Karpas-422 (cell line): Measurements from ENCODE around the gene GABPB2. TPM values are rescaled to one million over a fixed set of nuclear protein-coding genes. Genes with fewer than 3 reads are reported as not detected.

Source experiments
- DNase-seq: peaks from one replicate; pipeline ENCODE4 v3.0.0-alpha.2; 2015
- H2AFZ ChIP-seq: fragments of 200-600 bp; sonication (generic); 2 replicates; pipeline ENCODE4 v1.6.1; 2014; ENCODE audit warnings: antibody characterized with exemption, low read length, mixed read lengths
- H3K27ac ChIP-seq: fragments of 200-600 bp; sonication (generic); 2 replicates; pipeline ENCODE4 v1.5.1; 2014; ENCODE audit warnings: mild to moderate bottlenecking, low read length, moderate library complexity
- H3K27me3 ChIP-seq: fragments of 200-600 bp; sonication (generic); 2 replicates; pipeline ENCODE4 v1.6.1; 2014; ENCODE audit warnings: low read length, mixed read lengths
- H3K36me3 ChIP-seq: fragments of 200-600 bp; sonication (generic); 2 replicates; pipeline ENCODE4 v1.6.1; 2014; ENCODE audit warnings: low read length, mixed read lengths; ENCODE audit not compliant: insufficient read depth
- H3K4me1 ChIP-seq: fragments of 200-600 bp; sonication (generic); 2 replicates; pipeline ENCODE4 v1.6.1; 2014; ENCODE audit warnings: mild to moderate bottlenecking, low read length, mixed read lengths
- H3K4me2 ChIP-seq: fragments of 200-600 bp; sonication (generic); 2 replicates; pipeline ENCODE4 v1.6.1; 2014; ENCODE audit warnings: low read length, low read depth, mild to moderate bottlenecking; ENCODE audit not compliant: poor library complexity, severe bottlenecking
- H3K4me3 ChIP-seq: fragments of 200-600 bp; sonication (generic); 2 replicates; pipeline ENCODE4 v1.5.1; 2014; ENCODE audit warnings: mild to moderate bottlenecking, antibody characterized with exemption, low read length, mixed read lengths
- H3K79me2 ChIP-seq: fragments of 200-600 bp; sonication (generic); 2 replicates; pipeline ENCODE4 v1.6.1; 2014; ENCODE audit warnings: mild to moderate bottlenecking, low read length, mixed read lengths
- H3K9ac ChIP-seq: fragments of 200-600 bp; sonication (generic); 2 replicates; pipeline ENCODE4 v1.6.0; 2014; ENCODE audit warnings: low read length
- H3K9me2 ChIP-seq: fragments of 200-600 bp; sonication (generic), shearing (Covaris generic); replicated peaks from 2 replicates; pipeline ENCODE4 v1.6.0; 2014; ENCODE audit warnings: mild to moderate bottlenecking, low read length, moderate library complexity; ENCODE audit not compliant: insufficient read depth
- H3K9me3 ChIP-seq: fragments of 300-700, 200-600 bp; sonication (generic); 2 replicates; pipeline ENCODE4 v1.6.1; 2014; ENCODE audit warnings: low read length, mixed read lengths
- H4K20me1 ChIP-seq: fragments of 200-600 bp; sonication (generic); 2 replicates; pipeline ENCODE4 v1.6.1; 2014; ENCODE audit warnings: mild to moderate bottlenecking, antibody characterized with exemption, low read length, low read depth; ENCODE audit not compliant: insufficient read depth
- total RNA-seq: library from RNA; depleted of rRNA; stranded (reverse); fragments of >200 nt; shearing (Covaris generic); gene quantifications from 2 replicates; pipeline ENCODE4 v1.2.3, GENCODE V29; 2014; ENCODE audit warnings: low replicate concordance

GABPB2 gene
- total RNA-seq, 1 experiment from 2014 or later, result 6.9 TPM

- no peak overlapping the region for H3K9ac ChIP-seq
- no peaks in the 10 kb centered on the region for H3K27me3 ChIP-seq
- no peaks in the 10 kb centered on the region for H3K9me3 ChIP-seq
- H3K79me2 ChIP-seq, result peaks cover 53% of the 10 kb centered on the region
- H3K9me2 ChIP-seq, result no peaks in the 10 kb centered on the region
- H3K4me1 ChIP-seq, result peaks cover 22% of the 10 kb centered on the region
- no peak for DNase-seq
- peaks cover 38% of the 10 kb centered on the region for H3K36me3 ChIP-seq
- no peak overlapping the region for H3K4me2 ChIP-seq
- no peak overlapping the region for H3K4me3 ChIP-seq
- peaks cover 23% of the 10 kb centered on the region for H4K20me1 ChIP-seq
- no peak overlapping the region for H3K27ac ChIP-seq
- H2AFZ ChIP-seq, result no peak overlapping the region
These were observed 15.0 kb upstream of the GABPB2 start for GRCh38 chr1:151055581-151055980.

DNA sequence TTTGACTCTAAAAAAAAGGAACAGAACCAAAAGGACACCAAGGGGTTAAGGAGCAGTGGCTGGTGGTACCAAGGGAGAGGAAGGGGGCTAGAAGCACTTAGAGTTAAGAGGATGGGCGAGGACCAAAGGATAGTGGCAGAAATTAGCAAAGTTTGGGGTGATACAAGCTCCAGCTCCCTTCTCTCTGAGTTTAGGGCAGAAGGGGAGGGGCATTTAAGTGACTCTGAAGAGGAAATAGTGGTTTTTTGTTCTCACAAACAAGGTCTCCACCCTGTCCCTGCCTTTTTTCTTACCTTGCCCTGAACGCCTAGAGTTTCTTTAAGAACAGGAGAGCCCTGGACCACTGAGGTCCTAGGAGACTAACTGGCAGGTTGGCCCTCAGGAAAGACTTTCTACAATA lies 14.4 kb upstream of the GABPB2 start:
- Histone ChIP-seq H3K79me2 (peaks cover 58% of the 10 kb centered on the region), H3K4me1 (peaks cover 26% of the 10 kb centered on the region)
- no peak for DNase-seq

DNA sequence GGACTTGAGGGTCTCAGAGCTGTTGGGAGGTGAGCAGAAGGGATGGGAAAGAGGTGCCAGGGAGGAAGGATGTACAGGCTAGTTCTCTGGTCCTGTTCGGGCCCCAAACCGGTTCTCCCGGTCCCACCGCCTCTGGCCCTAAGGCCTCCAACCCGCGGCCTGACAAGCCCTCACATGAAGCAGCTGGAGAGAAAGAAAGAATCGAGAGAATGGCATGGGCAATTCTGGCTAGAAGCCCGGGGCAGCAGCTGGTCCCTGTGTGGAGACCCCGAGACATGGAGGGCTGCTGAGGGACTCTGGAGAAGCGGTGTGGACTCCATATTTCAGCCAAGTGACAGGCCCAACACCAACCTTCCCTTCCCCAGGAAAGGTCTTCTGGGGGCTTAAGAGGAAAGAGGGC lies 11.9 kb upstream of the GABPB2 start:
- Histone ChIP-seq H3K9me3 (no peaks in the 10 kb centered on the region), H4K20me1 (peaks cover 23% of the 10 kb centered on the region), H2AFZ (no peak overlapping the region), H3K4me3 (peak overlapping the region; percentile 80), H3K79me2 (peaks cover 82% of the 10 kb centered on the region), H3K4me2 (peak overlapping the region; percentile 95), H3K27me3 (no peaks in the 10 kb centered on the region), H3K27ac (peak overlapping the region; percentile 77), H3K4me1 (peaks cover 40% of the 10 kb centered on the region), H3K36me3 (peaks cover 31% of the 10 kb centered on the region; the same call in 1 of the 2 replicates), H3K9me2 (no peaks in the 10 kb centered on the region), H3K9ac (peak overlapping the region; percentile 88)
- peak; percentile 49 for DNase-seq

More for the DNA sequence above, 14.4 kb upstream of the GABPB2 start:
- Histone ChIP-seq H3K9me2 (no peaks in the 10 kb centered on the region), H2AFZ (no peak overlapping the region), H3K4me3 (no peak overlapping the region), H3K36me3 (peaks cover 38% of the 10 kb centered on the region), H3K4me2 (peak overlapping the region; percentile 6), H4K20me1 (peaks cover 23% of the 10 kb centered on the region), H3K9ac (no peak overlapping the region; the same call in 1 of the 2 replicates), H3K9me3 (no peaks in the 10 kb centered on the region), H3K27me3 (no peaks in the 10 kb centered on the region), H3K27ac (no peak overlapping the region)

GRCh38 chr1:151059109-151060006 lies 11.2 kb upstream of the GABPB2 start, which contains the start of gene CDC42SE1:
TSS of gene CDC42SE1 (minus strand) at chr1:151059622. CDS start at chr1:151055730, 3,892 bp downstream.
- no peaks in the 10 kb centered on the region for H3K9me3 ChIP-seq
- H2AFZ ChIP-seq, result peak within 1 kb of the TSS; percentile 52
- peak; percentile 96 for DNase-seq
- H3K9ac ChIP-seq, result peak within 1 kb of the TSS; percentile 88
- peak within 1 kb of the TSS; percentile 80 for H3K4me3 ChIP-seq
- peaks cover 87% of the 10 kb centered on the region for H3K79me2 ChIP-seq
- peak within 1 kb of the TSS; percentile 77 for H3K27ac ChIP-seq
- peaks cover 23% of the 10 kb centered on the region for H4K20me1 ChIP-seq
- H3K27me3 ChIP-seq, result no peaks in the 10 kb centered on the region
- no peaks in the 10 kb centered on the region for H3K9me2 ChIP-seq
- peaks cover 27% of the 10 kb centered on the region; the same call in 1 of the 2 replicates for H3K36me3 ChIP-seq
- peaks cover 43% of the 10 kb centered on the region for H3K4me1 ChIP-seq
- H3K4me2 ChIP-seq, result peak within 1 kb of the TSS; percentile 95

DNA sequence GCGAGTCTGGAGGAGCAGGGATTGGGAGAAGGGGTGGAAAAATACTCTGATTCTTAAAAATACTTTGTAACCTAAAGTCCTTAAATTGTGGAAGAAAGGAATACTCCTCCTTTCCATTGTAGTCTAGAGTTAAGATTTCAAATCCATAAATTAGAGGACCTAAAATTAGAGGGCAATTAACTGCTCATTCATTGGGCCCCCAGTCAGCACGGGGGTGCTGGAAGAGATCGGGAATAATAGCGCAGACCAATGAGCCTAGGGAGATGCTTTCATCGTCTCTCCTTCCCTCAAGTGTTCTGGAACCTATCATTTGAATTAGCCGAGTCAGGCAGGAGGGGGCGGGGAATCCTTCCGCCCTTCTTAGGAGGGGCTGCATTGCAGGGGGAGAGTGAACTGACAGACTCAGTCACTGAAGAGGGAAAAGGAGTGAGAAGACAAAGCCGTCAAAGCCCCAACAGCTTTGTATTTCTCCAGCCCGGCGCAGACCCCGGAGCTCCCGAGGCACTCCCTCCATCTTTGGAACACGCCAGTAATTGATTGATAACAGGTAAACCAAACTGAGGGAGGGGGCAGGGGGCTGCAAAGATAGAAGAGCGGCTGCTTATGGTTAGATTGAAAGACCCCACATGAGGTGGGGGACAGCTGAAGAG lies 10.4 kb upstream of the GABPB2 start, which contains the start of gene MLLT11:
TSS of gene MLLT11 (plus strand) at position 391 of the 650 bp plus-strand sequence. CDS start 6,828 bp downstream, outside the sequence.
- Histone ChIP-seq H3K4me1 (peaks cover 51% of the 10 kb centered on the region), H3K4me3 (peak within 1 kb of the TSS; percentile 80), H3K27ac (peak within 1 kb of the TSS; percentile 77), H3K9me2 (no peaks in the 10 kb centered on the region), H2AFZ (peak within 1 kb of the TSS; percentile 52), H3K36me3 (peaks cover 19% of the 10 kb centered on the region; the same call in 1 of the 2 replicates), H3K9ac (peak within 1 kb of the TSS; percentile 88), H3K27me3 (no peaks in the 10 kb centered on the region), H3K4me2 (peak within 1 kb of the TSS; percentile 95), H3K79me2 (peaks cover 95% of the 10 kb centered on the region), H4K20me1 (peaks cover 23% of the 10 kb centered on the region), H3K9me3 (no peaks in the 10 kb centered on the region)
- peak; percentile 87 for DNase-seq

DNA sequence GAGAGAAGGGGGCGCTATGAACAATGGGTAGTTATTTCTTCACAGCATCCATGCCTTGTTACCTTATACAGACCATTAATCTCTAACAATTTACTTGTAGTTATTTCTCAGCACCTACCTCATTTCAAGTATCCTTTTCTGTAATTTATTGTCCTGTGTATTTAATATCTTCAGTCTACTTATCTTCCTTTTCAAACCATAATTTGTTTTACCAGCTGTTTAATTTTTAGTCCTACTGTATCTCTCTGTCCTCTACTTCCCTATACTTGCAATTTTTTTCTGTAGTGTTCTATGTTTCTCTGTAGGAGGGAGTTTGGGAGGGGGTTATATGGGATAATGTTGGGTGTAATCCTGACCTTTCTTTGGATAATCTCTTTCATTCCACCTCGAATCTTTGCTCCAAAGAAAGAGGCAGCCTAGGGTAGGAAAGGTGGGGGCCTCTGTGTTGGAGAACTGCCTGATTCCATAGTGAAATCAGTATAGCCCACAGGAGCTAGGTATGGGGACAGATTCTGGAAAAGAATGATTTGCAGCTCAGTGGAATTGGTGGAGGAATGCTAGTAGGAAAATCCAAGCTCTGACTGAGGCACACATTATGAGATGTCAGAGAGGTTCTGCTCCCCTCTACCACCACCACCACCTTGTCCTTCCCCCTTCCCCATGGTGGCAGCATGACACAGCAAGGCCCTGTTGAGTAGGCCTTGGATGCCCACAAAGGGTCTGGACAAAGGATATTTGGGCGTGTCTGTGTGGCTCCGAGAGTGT lies 9.7 kb upstream of the GABPB2 start:
- H3K9ac ChIP-seq, result peak overlapping the region; percentile 88
- H3K27me3 ChIP-seq, result no peaks in the 10 kb centered on the region
- peak overlapping the region; percentile 95 for H3K4me2 ChIP-seq
- peaks cover 53% of the 10 kb centered on the region for H3K4me1 ChIP-seq
- peak overlapping the region; percentile 77 for H3K27ac ChIP-seq
- H3K9me3 ChIP-seq, result no peaks in the 10 kb centered on the region
- peaks cover 23% of the 10 kb centered on the region for H4K20me1 ChIP-seq
- peak overlapping the region; percentile 80 for H3K4me3 ChIP-seq
- H2AFZ ChIP-seq, result peak overlapping the region; percentile 52
- peak; percentile 73 for DNase-seq
- H3K79me2 ChIP-seq, result peaks cover 97% of the 10 kb centered on the region
- no peaks in the 10 kb centered on the region for H3K9me2 ChIP-seq
- peaks cover 12% of the 10 kb centered on the region; the same call in 1 of the 2 replicates for H3K36me3 ChIP-seq

GRCh38 chr1:151061704-151062103 lies 8.9 kb upstream of the GABPB2 start:
- Histone ChIP-seq H3K36me3 (peaks cover 7% of the 10 kb centered on the region; the same call in 1 of the 2 replicates), H3K27ac (peak overlapping the region; percentile 77), H3K4me2 (peak overlapping the region; percentile 95), H4K20me1 (peaks cover 19% of the 10 kb centered on the region), H3K9ac (peak overlapping the region; percentile 88), H3K4me1 (peaks cover 50% of the 10 kb centered on the region), H3K9me3 (no peaks in the 10 kb centered on the region), H2AFZ (no peak overlapping the region), H3K9me2 (no peaks in the 10 kb centered on the region), H3K27me3 (no peaks in the 10 kb centered on the region), H3K79me2 (peaks cover 95% of the 10 kb centered on the region), H3K4me3 (peak overlapping the region; percentile 80)
- no peak for DNase-seq
